NCI-H2171 (cell line): ENCODE measurements around the gene FAM117A.

Source experiments
- DNase-seq: peaks from one replicate; lab custom pipeline; 2025; lab: John Stamatoyannopoulos, UW

Gene FAM117A, protein sequence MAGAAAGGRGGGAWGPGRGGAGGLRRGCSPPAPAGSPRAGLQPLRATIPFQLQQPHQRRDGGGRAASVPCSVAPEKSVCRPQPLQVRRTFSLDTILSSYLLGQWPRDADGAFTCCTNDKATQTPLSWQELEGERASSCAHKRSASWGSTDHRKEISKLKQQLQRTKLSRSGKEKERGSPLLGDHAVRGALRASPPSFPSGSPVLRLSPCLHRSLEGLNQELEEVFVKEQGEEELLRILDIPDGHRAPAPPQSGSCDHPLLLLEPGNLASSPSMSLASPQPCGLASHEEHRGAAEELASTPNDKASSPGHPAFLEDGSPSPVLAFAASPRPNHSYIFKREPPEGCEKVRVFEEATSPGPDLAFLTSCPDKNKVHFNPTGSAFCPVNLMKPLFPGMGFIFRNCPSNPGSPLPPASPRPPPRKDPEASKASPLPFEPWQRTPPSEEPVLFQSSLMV

DNA sequence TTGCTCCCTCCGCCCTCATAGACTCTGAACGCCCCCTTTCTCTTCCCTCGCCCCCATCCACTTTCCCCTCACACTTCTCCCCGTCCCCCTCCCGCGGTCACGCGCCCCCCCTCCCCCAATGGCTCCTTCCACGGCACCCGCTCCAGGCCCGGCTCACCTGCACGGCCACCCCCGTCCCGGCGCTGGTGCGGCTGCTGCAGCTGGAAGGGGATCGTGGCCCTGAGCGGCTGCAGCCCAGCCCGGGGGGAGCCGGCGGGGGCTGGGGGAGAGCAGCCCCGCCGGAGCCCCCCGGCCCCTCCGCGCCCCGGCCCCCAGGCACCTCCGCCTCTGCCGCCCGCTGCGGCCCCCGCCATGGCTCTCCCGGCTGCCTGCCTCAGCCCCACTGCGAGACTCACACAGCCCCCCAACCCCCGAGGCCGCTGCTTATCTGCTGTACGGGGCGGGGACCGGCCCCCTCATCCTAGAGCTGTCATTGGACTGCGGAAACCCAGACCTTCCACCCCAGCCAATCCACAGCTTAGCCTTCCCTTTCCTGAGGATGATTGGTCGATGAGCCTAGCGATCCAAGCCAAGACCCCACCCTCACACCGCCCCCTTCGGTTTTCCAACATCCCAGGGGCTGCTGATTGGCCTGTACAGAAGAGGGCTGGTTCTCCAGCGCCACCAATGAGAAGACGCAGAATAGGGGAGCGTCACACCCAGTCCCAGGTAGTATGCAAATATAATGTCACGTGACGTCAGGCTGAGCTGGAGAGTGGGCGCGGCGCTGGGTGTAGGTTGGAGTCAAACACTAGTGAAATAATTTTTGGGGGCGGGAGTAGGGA is at the start of gene FAM117A:
Gene FAM117A, minus strand, starts transcription at position 397 of the 824 bp plus-strand sequence. Its CDS starts 44 bp downstream, at position 353.
- DNase-seq = peak; percentile 97

DNA sequence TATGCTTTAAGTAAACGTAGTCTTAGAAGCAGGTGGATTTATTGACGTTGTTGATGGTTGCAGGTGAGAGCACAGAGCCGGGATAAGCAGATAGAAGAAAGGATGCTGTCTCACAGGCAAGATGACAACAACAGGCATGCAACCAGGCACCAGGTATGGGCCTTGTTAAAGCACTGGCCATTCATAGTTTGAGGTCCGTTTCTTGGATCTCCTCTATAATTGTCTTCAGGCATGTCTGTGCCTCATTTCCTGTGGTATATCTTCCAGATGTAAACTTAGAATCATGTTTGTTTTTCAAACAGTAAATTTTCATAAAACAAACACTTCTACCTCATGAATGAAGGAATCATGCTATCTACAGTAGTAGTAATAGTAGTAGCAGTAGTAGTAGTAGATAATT is 45.1 kb upstream of the FAM117A start:
- no peak for DNase-seq

DNA sequence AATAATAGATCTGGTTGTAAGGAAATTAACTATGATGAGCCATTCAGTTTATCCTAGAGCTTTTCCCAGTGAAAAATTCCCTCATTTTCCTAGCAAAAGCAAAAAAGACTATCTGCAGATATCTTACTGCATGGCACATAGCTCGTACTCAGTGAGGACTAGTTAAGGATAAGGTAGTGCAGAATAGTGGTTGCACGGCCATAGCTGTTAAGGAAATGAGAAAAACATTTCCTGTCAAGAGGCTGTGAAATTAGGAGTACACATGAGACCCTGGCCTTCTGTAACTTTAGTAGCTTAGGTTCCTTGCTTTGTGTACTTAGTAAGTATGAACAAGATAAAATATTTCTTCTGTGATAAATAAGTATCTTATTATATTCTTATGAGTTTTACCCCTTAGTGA is 34.8 kb upstream of the FAM117A start:
- DNase-seq = no peak

DNA sequence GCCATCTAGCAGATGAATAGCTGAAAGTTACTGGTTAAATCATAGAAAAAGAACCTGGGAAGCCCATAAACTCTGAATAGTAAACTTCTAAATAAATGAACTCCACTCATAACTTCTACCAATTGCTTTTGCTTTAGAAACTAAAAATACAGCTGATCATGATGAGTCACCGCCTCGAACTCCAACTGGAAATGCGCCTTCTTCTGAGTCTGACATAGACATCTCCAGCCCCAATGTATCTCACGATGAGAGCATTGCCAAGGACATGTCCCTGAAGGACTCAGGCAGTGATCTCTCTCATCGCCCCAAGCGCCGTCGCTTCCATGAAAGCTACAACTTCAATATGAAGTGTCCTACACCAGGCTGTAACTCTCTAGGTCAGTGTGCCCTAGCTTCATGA is 34.3 kb upstream of the FAM117A start:
- DNase-seq = no peak

DNA sequence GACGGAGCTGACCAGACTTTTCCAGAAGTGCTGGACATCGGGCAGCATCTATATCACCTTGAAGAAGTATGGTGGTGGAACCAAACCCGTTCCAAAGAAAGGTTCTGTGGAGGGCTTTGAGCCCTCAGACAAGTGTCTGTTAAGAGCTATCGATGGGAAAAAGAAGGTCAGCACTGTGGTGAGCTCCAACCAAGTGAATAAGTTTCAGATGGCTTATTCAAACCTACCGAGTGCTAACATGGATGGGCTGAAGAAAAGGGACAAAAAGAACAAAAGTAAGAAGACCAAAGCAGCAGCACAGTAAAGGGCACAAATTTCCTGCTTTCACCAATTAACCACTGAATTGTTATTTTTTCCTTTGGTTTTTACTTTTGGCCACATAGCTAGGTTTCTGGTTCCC is 31.4 kb upstream of the FAM117A start:
- no peak for DNase-seq

DNA sequence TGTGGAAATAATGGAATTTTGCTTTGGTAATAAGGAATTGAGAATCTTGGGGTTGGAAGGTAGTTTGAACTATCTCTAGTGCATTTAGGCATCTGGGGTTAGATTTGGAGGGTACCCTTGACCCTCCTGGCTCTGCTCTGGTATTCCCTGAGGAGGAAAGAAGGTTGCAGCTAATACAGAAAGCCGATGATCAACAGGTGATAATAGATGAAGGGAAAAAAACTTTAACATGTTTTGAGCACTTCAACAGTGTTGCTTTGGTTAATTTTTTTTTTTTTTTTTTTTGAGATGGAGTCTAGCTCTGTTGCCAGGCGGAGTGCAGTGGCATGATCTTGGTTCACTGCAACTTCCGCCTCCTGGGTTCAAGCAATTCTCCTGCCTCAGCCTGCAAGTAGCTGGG is 29.4 kb upstream of the FAM117A start:
- no peak for DNase-seq

DNA sequence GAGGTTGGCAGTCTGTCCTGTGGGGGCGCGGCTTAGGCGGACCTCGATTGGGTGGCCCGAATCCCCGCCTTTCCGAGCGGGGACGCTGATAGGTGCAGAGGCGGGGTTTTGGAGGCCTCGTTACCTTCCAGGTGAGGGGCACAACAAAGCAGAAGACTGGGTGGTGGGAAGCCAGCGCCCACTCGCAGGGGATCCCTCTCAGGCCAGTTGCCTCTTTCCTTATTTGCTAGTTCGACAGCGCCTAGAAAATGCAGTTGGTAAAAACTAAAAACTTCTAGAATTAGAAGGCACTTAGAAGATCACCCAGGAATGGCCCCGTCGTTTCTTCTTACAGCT is 25.3 kb upstream of the FAM117A start:
- DNase-seq = no peak

DNA sequence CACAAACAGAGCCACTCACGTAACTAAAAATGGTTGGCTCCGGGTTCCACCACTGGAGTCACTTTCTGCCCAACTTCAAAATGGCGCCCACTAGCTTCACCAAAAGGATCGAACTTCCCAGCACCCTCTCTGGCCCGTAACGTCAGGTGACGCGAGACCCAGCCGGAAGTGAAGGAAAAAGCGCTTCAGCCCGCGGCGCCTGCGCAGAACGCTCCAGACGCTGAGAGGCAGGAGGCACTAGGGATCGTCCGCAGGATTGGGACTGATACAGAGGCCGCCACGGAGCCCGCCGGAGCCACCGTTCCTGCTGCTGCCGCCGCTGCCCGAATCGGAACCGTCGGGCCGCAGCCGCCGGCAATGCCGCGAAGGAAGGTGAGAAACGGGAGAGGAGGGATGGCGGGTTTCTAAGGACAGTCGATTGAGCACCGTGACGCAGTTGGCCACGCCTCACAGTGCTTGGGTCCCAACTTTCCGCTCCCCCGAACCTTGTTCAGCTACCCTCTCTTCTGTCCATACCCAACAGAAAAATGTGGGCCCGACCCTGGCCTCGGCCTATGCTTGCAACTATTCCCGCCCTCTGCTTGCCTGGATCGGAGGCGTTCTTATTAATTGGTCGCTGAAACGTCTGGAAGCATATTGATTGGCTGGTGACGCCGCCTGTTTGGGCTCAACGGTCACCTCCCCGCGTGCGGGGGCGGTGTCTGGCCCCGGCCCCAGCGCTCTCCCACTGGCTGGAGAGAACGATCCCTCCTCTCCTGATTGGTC is 24.7 kb upstream of the FAM117A start, which contains the start of gene KAT7:
Gene KAT7, plus strand, starts transcription at position 204 of the 765 bp plus-strand sequence. Its CDS starts 154 bp downstream, at position 358.
- DNase-seq = peak; percentile 99

DNA sequence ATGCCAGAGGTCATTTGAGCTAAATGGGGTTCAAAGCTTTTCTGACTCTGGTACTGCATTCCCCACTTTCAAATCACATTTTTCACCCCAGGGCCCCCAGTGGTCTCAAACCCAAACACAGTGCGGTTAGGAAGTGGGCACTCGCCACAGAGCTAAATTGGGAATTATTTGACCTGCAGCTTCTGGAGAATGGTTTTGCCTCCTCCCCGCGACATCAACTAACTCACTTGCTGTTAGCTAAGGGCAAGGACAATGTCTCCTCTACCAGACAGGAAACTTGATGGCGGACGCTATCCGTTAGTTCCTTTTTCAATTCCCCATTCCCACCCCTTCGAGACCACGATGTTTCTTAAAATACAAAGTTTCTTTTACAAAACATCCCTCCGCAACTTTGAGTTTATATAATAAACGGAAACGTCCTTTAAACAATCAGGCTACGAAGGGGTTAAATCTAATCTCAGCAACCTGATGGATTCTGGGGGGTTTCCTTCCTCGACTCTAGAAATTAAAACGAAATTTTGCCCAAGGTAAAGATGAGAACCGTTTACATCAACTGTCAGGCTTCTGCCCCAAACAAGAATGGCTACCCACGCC is 24.1 kb upstream of the FAM117A start:
- no peak for DNase-seq

DNA sequence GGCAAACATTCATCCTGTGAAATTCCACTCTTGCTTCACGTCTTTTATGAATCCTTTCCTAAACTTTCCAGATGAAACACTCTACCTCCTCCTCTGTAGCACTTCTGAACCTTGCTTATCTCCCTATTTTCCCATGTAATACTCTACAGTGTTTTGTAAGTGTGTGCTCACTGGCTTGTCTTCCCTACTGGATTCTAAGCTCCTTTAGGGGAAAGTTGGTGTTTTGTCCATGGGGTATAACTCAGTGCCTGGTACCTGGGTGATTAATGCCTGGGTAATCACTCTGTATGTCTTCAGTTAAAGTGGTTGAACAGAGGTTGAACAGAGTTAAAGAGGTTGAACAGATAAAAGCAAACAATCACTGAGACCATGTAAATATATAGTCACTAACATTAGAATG is 20.7 kb upstream of the FAM117A start:
- no peak for DNase-seq

DNA sequence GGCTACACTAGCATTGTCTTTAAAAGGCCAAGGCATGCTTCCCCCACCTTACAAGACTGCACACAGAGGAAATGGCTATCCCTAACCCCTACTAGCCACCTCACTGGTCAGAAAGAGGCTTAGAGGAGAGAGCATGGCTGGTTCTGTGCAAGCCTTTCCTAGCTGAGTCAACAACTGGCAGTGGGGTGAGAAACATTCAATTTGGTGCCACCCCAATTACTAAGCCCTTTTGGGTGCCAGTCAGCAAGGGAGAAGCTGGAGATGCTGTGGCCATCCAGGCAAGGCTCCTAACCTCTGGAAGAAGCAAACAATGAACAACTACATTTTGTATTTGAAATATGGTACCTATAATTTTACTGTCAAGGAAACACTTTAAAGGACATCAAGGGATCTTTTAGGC is 19.9 kb upstream of the FAM117A start:
- no peak for DNase-seq

DNA sequence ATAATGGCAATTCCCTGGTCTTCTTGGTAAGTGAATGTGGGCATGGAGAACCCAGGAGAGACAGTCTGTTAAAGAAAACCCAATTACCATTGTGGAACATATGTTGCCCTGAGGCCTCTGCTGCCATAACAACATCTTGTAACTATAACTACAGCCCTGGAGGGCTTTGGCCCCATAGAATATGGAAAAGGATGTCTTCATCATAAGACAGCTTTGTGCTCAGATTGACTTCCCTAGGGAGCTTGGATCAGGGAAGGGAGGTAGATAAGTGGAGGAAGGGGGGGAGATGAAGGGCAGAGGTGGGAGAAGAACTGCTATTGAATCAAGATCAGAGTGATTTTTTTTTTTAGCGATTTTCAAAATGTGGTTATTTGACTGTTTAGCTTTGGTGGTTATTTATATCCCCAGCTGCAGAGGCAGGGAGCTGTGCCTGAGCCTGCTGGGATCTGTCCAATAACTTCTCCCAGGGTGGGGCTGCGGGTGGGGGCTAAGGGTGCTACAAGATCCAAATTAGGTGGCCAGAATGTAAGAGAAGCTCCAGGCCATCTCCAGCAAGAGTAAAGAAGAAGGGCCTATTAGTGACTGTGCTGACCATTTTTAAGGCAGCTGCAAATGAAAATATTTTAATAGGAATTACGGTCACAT is 19.3 kb upstream of the FAM117A start:
- DNase-seq = peak; percentile 93

DNA sequence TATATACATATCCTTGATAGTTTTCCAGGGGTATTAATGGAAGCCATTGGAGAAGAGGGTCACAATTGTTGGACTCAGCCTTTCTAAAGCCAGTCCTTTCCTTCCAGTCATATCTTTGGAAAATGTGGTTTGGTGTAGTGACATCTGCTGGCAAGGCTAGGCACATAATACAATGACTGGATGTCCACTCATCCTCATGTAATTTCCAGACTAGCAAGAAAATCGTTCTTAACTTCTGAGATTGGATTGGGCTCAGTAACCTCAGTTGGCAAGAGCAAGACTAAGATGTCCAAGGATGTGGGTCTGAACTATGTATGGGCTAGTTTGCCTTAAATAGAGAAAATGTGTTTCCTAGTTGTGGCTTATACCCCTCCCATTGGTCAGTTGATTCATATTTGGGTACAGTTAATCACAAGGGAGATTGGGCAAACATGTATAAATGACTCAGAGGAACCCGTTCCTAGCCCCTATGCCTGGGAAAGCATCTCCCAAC is 15.9 kb upstream of the FAM117A start:
- no peak for DNase-seq

DNA sequence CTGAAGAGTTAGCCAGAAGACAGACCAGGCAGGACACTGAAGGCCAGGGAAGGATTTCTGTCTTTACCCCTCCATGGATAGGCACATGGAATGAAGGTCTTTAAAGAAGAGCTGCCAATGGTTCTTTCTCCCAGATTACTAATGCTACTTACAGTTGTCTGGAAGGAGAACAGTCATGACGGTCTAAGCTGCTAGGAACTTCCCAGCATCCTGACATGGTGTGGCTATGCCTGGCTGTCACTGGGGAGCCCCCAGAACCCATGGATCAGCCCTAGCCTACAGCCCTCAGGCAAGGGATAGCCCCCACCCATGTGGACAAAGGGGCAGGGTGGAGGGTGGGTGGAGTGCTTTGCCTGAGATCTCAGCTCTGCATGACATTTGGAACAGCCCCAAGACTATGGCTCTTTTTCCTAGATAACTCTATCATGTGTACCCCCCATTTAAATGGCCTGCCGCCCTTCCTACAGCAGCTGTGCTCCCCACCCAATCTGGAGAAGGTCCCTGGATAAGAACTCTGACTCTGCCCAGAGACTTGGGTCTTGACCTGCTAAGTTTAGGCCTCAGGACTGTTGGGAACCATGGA is 15.3 kb upstream of the FAM117A start:
- DNase-seq = no peak

DNA sequence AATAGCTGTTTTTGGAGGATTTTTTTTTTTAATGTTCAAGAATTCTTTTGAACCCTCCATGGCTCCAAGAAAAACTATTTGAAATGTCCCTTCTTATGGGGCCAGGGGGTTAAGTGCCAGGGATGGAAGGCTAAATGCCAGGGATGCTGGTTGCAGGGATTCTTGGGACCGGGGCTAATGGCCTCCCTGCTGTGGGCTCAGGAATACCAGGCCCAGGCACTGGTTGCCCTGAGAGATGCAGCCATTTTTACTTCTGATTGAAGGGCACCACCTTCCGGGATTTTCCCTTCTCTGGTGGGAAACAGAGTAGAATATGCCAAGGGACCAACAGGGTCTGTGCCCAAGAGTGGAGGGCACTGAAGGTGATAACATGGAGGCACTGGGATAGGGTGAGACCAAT is 13.6 kb upstream of the FAM117A start:
- DNase-seq = no peak

DNA sequence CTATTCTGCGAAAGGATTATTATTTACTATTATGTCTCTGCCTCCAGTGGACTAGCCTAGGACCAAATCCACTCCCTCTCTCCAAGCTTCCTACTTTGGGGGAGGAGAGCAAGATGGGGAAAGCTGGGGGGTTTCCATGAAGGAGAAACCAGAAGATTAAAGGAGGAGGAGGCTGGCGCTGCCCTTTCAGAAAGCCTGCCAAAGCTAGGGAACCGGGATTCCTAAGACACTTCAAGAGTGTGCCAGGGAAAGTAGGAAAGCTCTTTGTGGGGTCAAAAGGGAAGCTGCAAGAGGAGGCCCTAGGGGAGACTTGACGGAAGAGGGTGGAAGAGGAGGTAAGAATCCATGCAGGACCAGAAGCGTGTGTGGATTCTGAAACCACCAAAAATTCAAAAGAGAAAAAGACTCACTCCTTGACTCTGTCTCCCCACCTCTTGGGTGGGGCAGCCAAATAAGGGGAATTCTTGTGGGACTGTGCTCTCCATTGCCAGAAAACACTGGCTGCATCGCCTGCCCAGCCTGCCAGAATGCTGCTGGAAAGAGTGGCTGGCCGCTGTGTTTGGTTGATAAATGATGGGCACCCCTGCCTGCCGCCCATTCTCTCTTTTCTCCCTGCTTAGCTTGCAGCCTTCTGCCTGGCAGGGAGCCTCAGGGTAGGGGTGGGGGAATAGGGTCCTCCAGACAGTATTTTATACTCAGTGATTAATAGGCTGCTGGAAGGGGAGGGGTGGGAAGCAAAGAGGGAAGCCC is 12.8 kb upstream of the FAM117A start:
- no peak for DNase-seq

DNA sequence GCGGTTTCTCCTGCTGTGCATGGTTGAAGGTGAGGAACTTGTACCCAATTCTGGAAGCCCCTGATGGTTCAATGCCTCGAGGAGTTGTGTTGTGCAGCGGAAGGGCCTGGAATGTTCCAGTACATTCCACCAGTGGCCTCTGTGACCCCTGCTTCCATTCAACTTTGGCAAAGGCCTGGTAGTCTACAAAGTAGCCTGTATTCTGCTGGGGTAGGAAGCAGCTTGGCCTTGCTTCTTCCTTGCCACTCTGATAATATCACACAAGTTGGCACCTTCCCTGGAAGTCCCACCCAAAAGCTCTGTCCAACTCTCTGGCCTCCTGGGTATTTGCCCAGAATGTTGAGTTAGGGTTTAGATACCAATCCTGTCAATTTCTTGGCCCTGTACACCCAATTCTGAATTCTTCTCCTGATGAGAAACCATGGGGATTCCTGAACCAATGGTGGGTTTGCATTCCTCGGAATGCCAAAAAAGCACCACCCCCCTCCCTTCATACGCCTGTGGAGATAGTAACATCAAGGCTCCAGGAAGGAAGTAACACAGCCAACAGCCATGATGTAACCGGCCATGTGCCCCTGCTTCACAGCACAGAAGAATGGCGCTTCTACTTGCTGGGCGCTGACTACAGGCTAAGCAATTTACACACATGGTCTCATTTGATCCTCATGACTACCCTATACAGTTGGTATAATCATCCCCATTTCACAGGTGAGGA is 11.8 kb upstream of the FAM117A start:
- no peak for DNase-seq

DNA sequence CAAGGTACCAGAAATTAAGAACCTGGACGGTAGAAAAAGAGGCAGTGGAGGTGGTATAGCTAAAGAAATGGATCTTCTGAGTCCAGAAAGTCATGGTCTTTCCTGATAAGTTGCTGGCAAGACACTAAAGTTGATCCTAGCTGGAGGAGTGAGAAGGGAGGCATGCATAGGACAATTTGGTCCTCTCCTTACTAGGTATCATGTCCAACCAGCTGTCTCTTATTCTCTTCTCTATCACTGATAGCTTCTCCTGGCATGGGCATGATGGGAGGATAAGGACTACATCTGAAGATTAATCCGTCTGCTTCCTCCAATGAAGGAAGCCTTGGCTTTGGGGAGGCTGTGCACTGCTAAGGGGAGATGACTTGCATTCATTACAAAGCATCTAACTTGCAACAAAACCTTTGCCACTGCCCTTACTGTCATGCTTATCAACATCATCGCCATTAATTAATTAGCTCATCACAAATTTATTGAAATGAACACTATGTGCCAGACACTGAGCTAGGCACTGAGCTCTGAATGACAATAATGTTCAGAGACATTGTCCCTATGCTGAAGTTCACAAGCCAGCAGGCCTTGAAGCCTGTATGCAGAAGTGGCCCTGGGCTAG is 3.1 kb upstream of the FAM117A start:
- DNase-seq = no peak

DNA sequence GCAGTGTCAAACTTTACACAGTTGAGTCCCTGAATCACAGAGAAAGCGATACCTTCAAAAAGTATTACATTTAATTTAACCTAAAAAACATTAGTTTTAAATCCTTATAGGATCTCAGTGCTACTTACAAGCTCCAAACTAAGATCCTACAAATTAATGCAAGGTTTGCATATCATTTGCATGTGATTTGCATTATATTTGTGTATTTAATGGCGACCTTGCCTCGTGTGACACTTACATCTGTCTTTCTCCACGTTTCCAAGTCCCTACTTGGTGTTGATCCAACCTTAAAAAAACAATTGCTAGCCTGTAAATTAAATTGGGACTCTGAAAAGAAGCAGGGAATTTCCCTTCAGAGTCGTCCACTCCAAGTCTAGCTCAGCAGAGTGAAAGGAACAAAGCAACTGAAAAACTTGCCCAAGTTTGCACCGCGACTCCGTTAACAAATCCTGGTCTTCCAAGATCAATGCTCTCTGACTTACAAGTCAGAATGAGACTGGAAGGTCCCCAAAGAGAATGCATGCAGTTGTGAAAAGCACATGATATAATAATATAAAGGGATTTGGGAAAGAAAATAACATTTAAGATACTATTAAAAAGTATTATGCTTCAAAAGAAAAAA is 739 bp upstream of the FAM117A start:
- no peak for DNase-seq
